22Rv1 (cell line): ENCODE measurements around the gene PRKAA2.
"Not testable (repeated sequence)": the region's sequence is repeated elsewhere in the genome, so short reads cannot be mapped to it uniquely, and the experiment has no call there.

ENCODE experiments used
- H3K27ac ChIP-seq: fragments of 450-650 bp; 2 replicates; pipeline ENCODE4 v1.5.1; 2017
- ZFX ChIP-seq: fragments of 450-650 bp; IDR thresholded peaks from 2 replicates; pipeline ENCODE4 v1.6.1; 2017; ENCODE audit warnings: antibody characterized with exemption, borderline replicate concordance
- TF ChIP-seq, protein P1 (sequence below): fragments of 450-650 bp; IDR thresholded peaks from 2 replicates; pipeline ENCODE4 v1.5.1; 2017; ENCODE audit warnings: mild to moderate bottlenecking

PRKAA2 gene

GRCh38 chr1:56644919-56645676 is at the start of gene PRKAA2:
Gene PRKAA2 (plus strand): TSS chr1:56645314. CDS start chr1:56645388, 74 bp downstream.
- peak within 1 kb of the TSS; percentile 54 for H3K27ac ChIP-seq
- TF ChIP-seq, protein P1, sequence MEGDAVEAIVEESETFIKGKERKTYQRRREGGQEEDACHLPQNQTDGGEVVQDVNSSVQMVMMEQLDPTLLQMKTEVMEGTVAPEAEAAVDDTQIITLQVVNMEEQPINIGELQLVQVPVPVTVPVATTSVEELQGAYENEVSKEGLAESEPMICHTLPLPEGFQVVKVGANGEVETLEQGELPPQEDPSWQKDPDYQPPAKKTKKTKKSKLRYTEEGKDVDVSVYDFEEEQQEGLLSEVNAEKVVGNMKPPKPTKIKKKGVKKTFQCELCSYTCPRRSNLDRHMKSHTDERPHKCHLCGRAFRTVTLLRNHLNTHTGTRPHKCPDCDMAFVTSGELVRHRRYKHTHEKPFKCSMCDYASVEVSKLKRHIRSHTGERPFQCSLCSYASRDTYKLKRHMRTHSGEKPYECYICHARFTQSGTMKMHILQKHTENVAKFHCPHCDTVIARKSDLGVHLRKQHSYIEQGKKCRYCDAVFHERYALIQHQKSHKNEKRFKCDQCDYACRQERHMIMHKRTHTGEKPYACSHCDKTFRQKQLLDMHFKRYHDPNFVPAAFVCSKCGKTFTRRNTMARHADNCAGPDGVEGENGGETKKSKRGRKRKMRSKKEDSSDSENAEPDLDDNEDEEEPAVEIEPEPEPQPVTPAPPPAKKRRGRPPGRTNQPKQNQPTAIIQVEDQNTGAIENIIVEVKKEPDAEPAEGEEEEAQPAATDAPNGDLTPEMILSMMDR: no peak
- TF ChIP-seq ZFX: no peak

GRCh38 chr1:56595397-56596191 is 49.5 kb upstream of the PRKAA2 start:
- H3K27ac ChIP-seq: not testable (repeated sequence)

DNA sequence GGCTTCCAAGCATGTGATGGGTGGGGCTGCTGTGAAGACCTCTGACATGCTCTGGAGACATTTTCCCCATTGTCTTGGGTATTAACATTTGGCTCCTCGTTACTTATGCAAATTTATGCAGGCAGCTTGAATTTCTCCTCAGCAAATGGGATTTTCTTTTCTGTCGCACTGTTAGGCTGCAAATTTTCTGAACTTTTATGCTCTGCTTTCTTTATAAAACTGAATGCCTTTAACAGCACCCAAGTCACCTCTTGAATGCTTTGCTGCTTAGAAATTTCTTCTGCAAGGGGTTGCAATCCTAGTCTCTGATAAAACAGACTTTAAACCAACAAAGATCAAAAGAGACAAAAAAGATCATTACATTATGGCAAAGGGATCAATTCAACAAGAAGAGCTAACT is 35.0 kb upstream of the PRKAA2 start:
- not testable (repeated sequence) for H3K27ac ChIP-seq

DNA sequence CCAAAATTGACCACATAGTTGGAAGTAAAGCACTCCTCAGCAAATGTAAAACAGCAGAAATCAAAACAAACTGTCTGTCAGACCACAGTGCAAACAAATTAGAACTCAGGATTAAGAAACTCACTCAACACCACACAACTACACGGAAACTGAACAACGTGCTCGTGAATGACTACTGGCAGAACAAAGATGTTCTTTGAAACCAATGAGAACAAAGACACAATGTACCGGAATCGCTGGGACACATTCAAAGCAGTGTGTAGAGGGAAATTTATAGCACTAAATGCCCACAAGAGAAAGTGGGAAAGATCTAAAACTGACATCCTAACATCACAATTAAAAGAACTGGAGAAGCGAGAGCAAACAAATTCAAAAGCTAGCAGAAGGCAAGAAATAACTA is 34.3 kb upstream of the PRKAA2 start:
- H3K27ac ChIP-seq: not testable (repeated sequence)

DNA sequence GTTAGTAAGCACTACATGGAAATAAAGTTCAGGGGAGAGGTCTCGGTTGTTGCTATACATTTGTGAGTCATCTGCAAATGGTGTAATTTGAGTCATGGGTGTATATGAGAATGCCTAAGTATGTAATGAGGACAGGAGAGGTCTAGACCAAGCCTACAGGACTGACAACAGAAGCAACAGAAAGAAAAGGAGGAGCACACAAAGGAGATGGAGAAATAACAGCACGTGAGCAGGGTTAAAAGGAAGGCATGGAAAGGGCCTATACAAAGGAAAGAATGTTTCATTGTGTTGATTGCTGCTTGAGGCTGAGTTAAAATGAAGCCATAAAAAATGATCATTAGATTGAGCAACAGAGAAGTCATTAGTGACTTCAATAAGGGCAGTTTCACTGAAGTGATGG is 28.0 kb upstream of the PRKAA2 start:
- TF ChIP-seq, protein P1: no peak
- no peak for TF ChIP-seq ZFX
- H3K27ac ChIP-seq: no peak overlapping the region

- peak overlapping the region; percentile 86 for H3K27ac ChIP-seq
- no peak for TF ChIP-seq ZFX
- TF ChIP-seq, protein P1: no peak
These were observed 19.2 kb upstream of the PRKAA2 start for GRCh38 chr1:56625819-56626440.

- peak overlapping the region; percentile 86 for H3K27ac ChIP-seq
- TF ChIP-seq, protein P1: no peak
- TF ChIP-seq ZFX: no peak
These were observed 18.6 kb upstream of the PRKAA2 start for GRCh38 chr1:56626546-56626945.

- H3K27ac ChIP-seq: peak overlapping the region; percentile 86
- TF ChIP-seq, protein P1: no peak
- TF ChIP-seq ZFX: no peak
These were observed 18.0 kb upstream of the PRKAA2 start for GRCh38 chr1:56627019-56627635.
